Keratinocyte (primary cell): Measurements from ENCODE around the gene GNAL. TPM values are rescaled to one million over a fixed set of nuclear protein-coding genes. Genes with fewer than 3 reads are reported as not detected.
"Not testable (repeated sequence)": the region's sequence is repeated elsewhere in the genome, so short reads cannot be mapped to it uniquely, and the experiment has no call there.

Experiments used
- DNase-seq: peaks from one replicate; pipeline ENCODE4 v3.0.0-alpha.2; 2011; ENCODE audit warnings: low read depth, missing footprints, low spot score
- FAIRE-seq: peaks from 2 replicates; lab custom pipeline; 2011; peaks lifted over from hg19 to GRCh38; lab: Jason Lieb, UNC
- H2AFZ ChIP-seq: 2 replicates; pipeline ENCODE4 v1.6.0; 2012; ENCODE audit warnings: low read length, control low read depth, inconsistent platforms; ENCODE audit not compliant: control insufficient read depth
- H3K27ac ChIP-seq: 2 replicates; pipeline ENCODE4 v1.5.1; 2011; ENCODE audit warnings: low read length; ENCODE audit not compliant: control insufficient read depth, insufficient read depth
- H3K27me3 ChIP-seq: 3 replicates; pipeline ENCODE4 v1.6.0; 2011; ENCODE audit warnings: low read length; ENCODE audit not compliant: control insufficient read depth, insufficient read depth; ENCODE audit errors: extremely low read depth
- H3K36me3 ChIP-seq, 2 experiments: 2 replicates in 1 of 2; 3 replicates in 1 of 2; pipeline ENCODE4 v1.5.1; 2011; ENCODE audit warnings: low read length in 2 of 2, mild to moderate bottlenecking in 1 of 2; ENCODE audit not compliant: control insufficient read depth in 2 of 2, insufficient read depth in 2 of 2; ENCODE audit errors: extremely low read depth in 1 of 2
- H3K4me1 ChIP-seq: 3 replicates; pipeline ENCODE4 v1.5.1; 2011; ENCODE audit warnings: low read length; ENCODE audit not compliant: control insufficient read depth, insufficient read depth; ENCODE audit errors: extremely low read depth
- H3K4me2 ChIP-seq: 3 replicates; pipeline ENCODE4 v1.6.0; 2011; ENCODE audit warnings: low read depth, low read length; ENCODE audit not compliant: control insufficient read depth, insufficient read depth; ENCODE audit errors: extremely low read depth
- H3K4me3 ChIP-seq, 3 experiments: fragments of 200-600 bp in 1 of 3; sonication (generic) in 1 of 3; 2 replicates in 2 of 3; 3 replicates in 1 of 3; pipeline ENCODE4 v1.5.1; 2011 to 2016; ENCODE audit warnings: low read length in 3 of 3, mild to moderate bottlenecking in 3 of 3, control low read depth in 2 of 3, inconsistent platforms in 1 of 3, low read depth in 1 of 3, mixed read lengths in 1 of 3, mixed run types in 1 of 3, moderate library complexity in 1 of 3; ENCODE audit not compliant: control insufficient read depth in 2 of 3, insufficient read depth in 2 of 3; ENCODE audit errors: extremely low read depth in 1 of 3
- H3K79me2 ChIP-seq: 2 replicates; pipeline ENCODE4 v1.6.0; 2012; ENCODE audit warnings: low read length; ENCODE audit not compliant: control insufficient read depth, insufficient read depth
- H3K9ac ChIP-seq: 3 replicates; pipeline ENCODE4 v1.6.0; 2011; ENCODE audit warnings: low read length; ENCODE audit not compliant: control insufficient read depth, insufficient read depth; ENCODE audit errors: extremely low read depth
- H3K9me1 ChIP-seq: 3 replicates; pipeline ENCODE4 v1.6.0; 2011; ENCODE audit warnings: low read length; ENCODE audit not compliant: control insufficient read depth, insufficient read depth; ENCODE audit errors: extremely low read depth
- H3K9me3 ChIP-seq: 2 replicates; pipeline ENCODE4 v1.5.1; 2012; ENCODE audit warnings: low read depth, low read length; ENCODE audit not compliant: control insufficient read depth
- H4K20me1 ChIP-seq: 3 replicates; pipeline ENCODE4 v1.6.0; 2011; ENCODE audit warnings: low read length; ENCODE audit not compliant: control insufficient read depth, insufficient read depth; ENCODE audit errors: extremely low read depth
- CTCF ChIP-seq, 3 experiments: IDR thresholded peaks in 1 of 3; conservative IDR thresholded peaks in 1 of 3; optimal IDR thresholded peaks in 1 of 3; 2 replicates in 2 of 3; 3 replicates in 1 of 3; pipeline versions ENCODE3 to v1.5.1; 2011; ENCODE audit warnings: low read length in 3 of 3, mild to moderate bottlenecking in 3 of 3, moderate library complexity in 2 of 3, control low read depth in 1 of 3, inconsistent platforms in 1 of 3; ENCODE audit not compliant: insufficient read depth in 2 of 3; ENCODE audit errors: extremely low read depth in 1 of 3
- EZH2 ChIP-seq: IDR thresholded peaks from one replicate; pipeline ENCODE4 v1.6.1; 2012; ENCODE audit warnings: inconsistent platforms, mild to moderate bottlenecking, low read length, moderate library complexity
- dilution Hi-C: fragments of 300-500 bp; cut with MboI; formaldehyde crosslinking; loops from one replicate; pipeline ENCODE4 v1.7.0; 2020; ENCODE audit warnings: low sequenced_read_pairs; ENCODE audit not compliant: extremely low pct_ligation_motif_present
- polyA plus RNA-seq, 5 experiments: library from polyadenylated mRNA; depleted of rRNA in 3 of 5; stranded (reverse) in 3 of 5; stranded (forward) in 1 of 5; unstranded in 1 of 5; fragments of >200 nt; gene quantifications; 1 replicate in 1 of 5; 2 replicates in 3 of 5; 3 replicates in 1 of 5; pipeline versions ENCODE4 v1.2.1 to v1.2.3, GENCODE V29; 2011 to 2012; ENCODE audit warnings: missing spikeins in 2 of 5, low read depth in 1 of 5, low replicate concordance in 1 of 5

GNAL gene
- polyA plus RNA-seq, 1 donor (not counting 4 experiments of a cell fraction or from before 2014, with no cell fraction given) = 30.0 TPM

- Histone ChIP-seq H3K79me2 (no peaks in the 10 kb centered on the region), H3K36me3 (no peaks in the 10 kb centered on the region), H3K4me2 (no peak overlapping the region), H3K4me3 (no peak overlapping the region), H4K20me1 (no peaks in the 10 kb centered on the region), H3K9me1 (no peaks in the 10 kb centered on the region), H3K27me3 (no peaks in the 10 kb centered on the region), H3K27ac (no peak overlapping the region), H2AFZ (no peak overlapping the region), H3K4me1 (no peaks in the 10 kb centered on the region), H3K9me3 (no peaks in the 10 kb centered on the region), H3K9ac (no peak overlapping the region)
- no peak for DNase-seq
- TF ChIP-seq EZH2 (no peak), CTCF (optimal IDR thresholded peaks at IDR 0.05 in 1 of 3, IDR thresholded peaks at IDR 0.05 in 1 of 3, conservative IDR thresholded peaks at IDR 0.05 in 1 of 3; ENCODE audit: extremely low read depth in 1 of 3, insufficient read depth in 2 of 3, low read length in 3 of 3) (no peak)
- FAIRE-seq = no peak
- dilution Hi-C loops = no loop called here
Observed at GRCh38 chr18:11678211-11678610, 10.9 kb upstream of the GNAL start.

- Histone ChIP-seq H3K4me2 (peak overlapping the region; percentile 74), H2AFZ (peak overlapping the region; percentile 91), H3K9ac (peak overlapping the region; percentile 70), H3K9me1 (no peaks in the 10 kb centered on the region), H3K36me3 (no peaks in the 10 kb centered on the region), H3K79me2 (peaks cover 11% of the 10 kb centered on the region), H4K20me1 (no peaks in the 10 kb centered on the region), H3K27ac (no peak overlapping the region), H3K4me1 (no peaks in the 10 kb centered on the region), H3K27me3 (no peaks in the 10 kb centered on the region), H3K9me3 (no peaks in the 10 kb centered on the region), H3K4me3 (peak overlapping the region; percentile 65 to 88 (median 72))
- DNase-seq = no peak
- FAIRE-seq = no peak
- TF ChIP-seq CTCF (optimal IDR thresholded peaks at IDR 0.05 in 1 of 3, IDR thresholded peaks at IDR 0.05 in 1 of 3, conservative IDR thresholded peaks at IDR 0.05 in 1 of 3; ENCODE audit: extremely low read depth in 1 of 3, insufficient read depth in 2 of 3, low read length in 3 of 3) (no peak), EZH2 (no peak)
- dilution Hi-C loops = no loop called here
Observed at GRCh38 chr18:11689669-11690565, 853 bp downstream of the GNAL start.

GRCh38 chr18:11690660-11691059 is 1.6 kb downstream of the GNAL start:
- not testable (repeated sequence) for H3K9me1 ChIP-seq, FAIRE-seq

More at GRCh38 chr18:11690660-11691059, 1.6 kb downstream of the GNAL start:
- H3K27me3 ChIP-seq, H4K20me1 ChIP-seq, H3K4me3 ChIP-seq, H3K36me3 ChIP-seq, DNase-seq, dilution Hi-C loops, H3K4me1 ChIP-seq, H3K4me2 ChIP-seq, H3K9me3 ChIP-seq, H3K9ac ChIP-seq, H2AFZ ChIP-seq, H3K27ac ChIP-seq: not testable (repeated sequence)
- peaks cover 11% of the 10 kb centered on the region for H3K79me2 ChIP-seq
